ENCODE data around the gene IL12RB2.

DNA sequence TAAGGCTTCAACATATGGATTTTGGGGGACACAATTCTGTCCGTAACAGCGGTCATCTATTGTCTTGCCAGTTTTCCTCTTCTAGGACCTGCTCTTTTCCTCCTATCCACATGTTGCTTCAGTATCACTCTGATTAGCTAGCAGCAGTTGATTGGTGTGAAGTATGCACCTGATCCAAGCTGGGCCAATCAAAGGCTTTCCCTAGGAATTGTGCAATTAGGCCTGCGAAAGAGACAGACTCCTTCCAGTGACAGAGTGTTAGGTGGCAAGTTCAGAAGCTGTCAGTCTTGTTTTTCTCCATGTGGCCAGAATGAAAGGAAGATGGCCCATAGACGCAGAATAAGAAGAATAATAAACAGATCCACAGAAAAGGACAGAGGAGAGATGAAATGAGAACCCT, 34.1 kb upstream of the IL12RB2 start:
- TF ChIP-seq EGR1 (IDR thresholded peaks at IDR 0.05; ENCODE audit: low read depth) (no peak), EZH2 (IDR thresholded peaks at IDR 0.05) (no peak), CTCF (IDR thresholded peaks at IDR 0.05 in 2 of 3, conservative IDR thresholded peaks at IDR 0.05 in 1 of 3; ENCODE audit: borderline replicate concordance in 1 of 3, insufficient read depth in 1 of 3, low read depth in 2 of 3, low read length in 2 of 3) (no peak), POLR2A (IDR thresholded peaks at IDR 0.05; ENCODE audit: borderline replicate concordance, extremely low read depth, insufficient read depth, insufficient read length) (no peak), ZNF274 (IDR thresholded peaks at IDR 0.05; ENCODE audit: low read depth, low read length) (no peak), RAD21 (IDR thresholded peaks at IDR 0.05; ENCODE audit: low read depth) (no peak), CEBPB (IDR thresholded peaks at IDR 0.05; ENCODE audit: low read depth) (no peak), POLR2AphosphoS5 (IDR thresholded peaks at IDR 0.05; ENCODE audit: low read depth, low read length) (no peak), SIN3A (IDR thresholded peaks at IDR 0.05; ENCODE audit: low read depth) (no peak), MAX (IDR thresholded peaks at IDR 0.05) (no peak), FOSL1 (IDR thresholded peaks at IDR 0.05; ENCODE audit: low read depth) (no peak), ELF1 (IDR thresholded peaks at IDR 0.05; ENCODE audit: borderline replicate concordance, low read depth) (no peak)
- TF ChIP-seq, protein P1, sequence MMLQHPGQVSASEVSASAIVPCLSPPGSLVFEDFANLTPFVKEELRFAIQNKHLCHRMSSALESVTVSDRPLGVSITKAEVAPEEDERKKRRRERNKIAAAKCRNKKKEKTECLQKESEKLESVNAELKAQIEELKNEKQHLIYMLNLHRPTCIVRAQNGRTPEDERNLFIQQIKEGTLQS (IDR thresholded peaks at IDR 0.05) = no peak
- TF ChIP-seq, protein P2, sequence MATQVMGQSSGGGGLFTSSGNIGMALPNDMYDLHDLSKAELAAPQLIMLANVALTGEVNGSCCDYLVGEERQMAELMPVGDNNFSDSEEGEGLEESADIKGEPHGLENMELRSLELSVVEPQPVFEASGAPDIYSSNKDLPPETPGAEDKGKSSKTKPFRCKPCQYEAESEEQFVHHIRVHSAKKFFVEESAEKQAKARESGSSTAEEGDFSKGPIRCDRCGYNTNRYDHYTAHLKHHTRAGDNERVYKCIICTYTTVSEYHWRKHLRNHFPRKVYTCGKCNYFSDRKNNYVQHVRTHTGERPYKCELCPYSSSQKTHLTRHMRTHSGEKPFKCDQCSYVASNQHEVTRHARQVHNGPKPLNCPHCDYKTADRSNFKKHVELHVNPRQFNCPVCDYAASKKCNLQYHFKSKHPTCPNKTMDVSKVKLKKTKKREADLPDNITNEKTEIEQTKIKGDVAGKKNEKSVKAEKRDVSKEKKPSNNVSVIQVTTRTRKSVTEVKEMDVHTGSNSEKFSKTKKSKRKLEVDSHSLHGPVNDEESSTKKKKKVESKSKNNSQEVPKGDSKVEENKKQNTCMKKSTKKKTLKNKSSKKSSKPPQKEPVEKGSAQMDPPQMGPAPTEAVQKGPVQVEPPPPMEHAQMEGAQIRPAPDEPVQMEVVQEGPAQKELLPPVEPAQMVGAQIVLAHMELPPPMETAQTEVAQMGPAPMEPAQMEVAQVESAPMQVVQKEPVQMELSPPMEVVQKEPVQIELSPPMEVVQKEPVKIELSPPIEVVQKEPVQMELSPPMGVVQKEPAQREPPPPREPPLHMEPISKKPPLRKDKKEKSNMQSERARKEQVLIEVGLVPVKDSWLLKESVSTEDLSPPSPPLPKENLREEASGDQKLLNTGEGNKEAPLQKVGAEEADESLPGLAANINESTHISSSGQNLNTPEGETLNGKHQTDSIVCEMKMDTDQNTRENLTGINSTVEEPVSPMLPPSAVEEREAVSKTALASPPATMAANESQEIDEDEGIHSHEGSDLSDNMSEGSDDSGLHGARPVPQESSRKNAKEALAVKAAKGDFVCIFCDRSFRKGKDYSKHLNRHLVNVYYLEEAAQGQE (IDR thresholded peaks at IDR 0.05; ENCODE audit: low read depth) = no peak
